ENCODE measurements around the gene NQO2. TPM values are rescaled to one million over a fixed set of nuclear protein-coding genes. Genes with fewer than 3 reads are reported as not detected.
"Not testable (repeated sequence)": the region's sequence is repeated elsewhere in the genome, so short reads cannot be mapped to it uniquely, and the experiment has no call there.

The NQO2 gene
- total RNA-seq, 5 donors from 2014 or later (not counting 1 experiment from before 2014, with no cell fraction given), result 9.1 to 54.6 (median 33.0) TPM

DNA sequence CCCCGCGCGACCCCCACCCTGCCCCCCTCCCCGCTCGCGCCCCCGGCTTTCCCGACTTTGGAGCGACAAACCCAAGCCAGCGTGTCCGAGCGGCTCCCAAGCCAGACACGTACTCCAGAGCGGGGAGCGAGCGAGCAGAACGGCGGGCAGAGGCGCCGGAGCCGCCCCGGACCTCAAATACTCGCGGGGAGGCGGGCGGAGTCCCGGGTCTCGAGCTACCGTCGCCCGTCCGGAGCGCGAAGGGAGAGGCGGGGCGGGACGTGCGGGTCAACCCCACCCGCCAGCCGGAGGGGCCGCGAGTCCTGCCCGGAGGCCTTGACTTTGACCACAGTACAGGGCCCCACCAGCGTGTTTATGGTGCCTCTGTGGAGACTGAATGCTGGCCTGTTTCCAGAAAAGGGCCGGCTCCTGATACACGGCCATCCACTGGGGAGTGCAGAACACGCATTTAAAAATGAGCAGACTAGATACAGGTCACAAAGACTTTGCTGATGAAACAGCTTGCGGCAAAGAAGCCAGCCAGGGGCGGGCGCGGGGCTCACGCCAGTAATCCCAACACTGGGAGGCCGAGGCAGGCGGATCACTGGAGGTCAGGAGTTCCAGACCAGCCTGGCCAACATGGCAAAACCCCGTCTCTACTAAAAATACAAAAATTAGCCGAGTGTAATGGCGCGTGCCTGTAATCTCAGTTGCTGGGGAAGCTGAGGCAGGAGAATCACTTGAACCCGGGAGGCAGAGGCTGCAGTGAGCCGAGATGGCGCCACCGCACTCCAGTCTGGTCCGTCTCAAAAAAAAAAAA is 28.1 kb upstream of the NQO2 start, which contains the start of gene SERPINB6:
Gene SERPINB6, minus strand, starts transcription at position 148 of the 799 bp plus-strand sequence. CDS start 12,235 bp downstream, outside the sequence.
- no peaks in the 10 kb centered on the region for H3K9me3 ChIP-seq
- Mint-ChIP-seq H3K9me3 (no peaks in the 10 kb centered on the region), H3K4me1 (peaks cover 31 to 44% (median 43%) of the 10 kb centered on the region in 3 donors), H3K27me3 (peaks cover 0 to 7% of the 10 kb centered on the region in 2 donors), H3K4me3 (peak within 1 kb of the TSS; percentile 83 to 87 (median 85)), H3K36me3 (peaks cover 2% of the 10 kb centered on the region), H3K27ac (peak within 1 kb of the TSS; percentile 89 to 92)
- H3K36me3 ChIP-seq (ENCODE audit: control insufficient read depth in 2 of 2, extremely low read depth in 1 of 2, insufficient read depth in 1 of 2, low read length in 1 of 2), result no peaks in the 10 kb centered on the region
- H3K4me3 ChIP-seq (ENCODE audit: control insufficient read depth in 1 of 2, extremely low read depth in 1 of 2, low read length in 1 of 2), result peak within 1 kb of the TSS; percentile 52 to 58
- ChIA-PET CTCF (interaction anchor here in 1 of 2 donors (0.6 to 1.3 kb wide), 4 partner anchors 11 to 1165 kb away, joined by 3 to 5 read pairs (median 4); no protein-coding TSS in a partner anchor), POLR2A (interaction anchor here (0.6 to 1.4 kb wide), 6 partner anchors 18 to 1442 kb away, joined by 3 to 9 read pairs (median 3); no protein-coding TSS in a partner anchor)
- H3K27ac ChIP-seq (ENCODE audit: low read length), result peak within 1 kb of the TSS; percentile 38
- peaks cover 0 to 23% of the 10 kb centered on the region in 2 experiments for H3K4me1 ChIP-seq (ENCODE audit: control insufficient read depth in 1 of 2, extremely low read depth in 1 of 2, insufficient read depth in 2 of 2, low read length in 2 of 2)
- WGBS (ENCODE audit: insufficient coverage), result 3% methylated on average over 59 of the region's 63 CpGs
- DNase-seq (peak in 24 of 35 experiments; percentile 13 to 59 (median 26)), ATAC-seq (replicated peaks in 1 of 4) (peak; percentile 65 to 71 (median 68))
- H3K27me3 ChIP-seq (replicated peaks in 1 of 2; ENCODE audit: control insufficient read depth in 2 of 2, extremely low read depth in 1 of 2, insufficient read depth in 2 of 2, low read length in 1 of 2), result peaks cover 0 to 6% of the 10 kb centered on the region in 2 experiments

DNA sequence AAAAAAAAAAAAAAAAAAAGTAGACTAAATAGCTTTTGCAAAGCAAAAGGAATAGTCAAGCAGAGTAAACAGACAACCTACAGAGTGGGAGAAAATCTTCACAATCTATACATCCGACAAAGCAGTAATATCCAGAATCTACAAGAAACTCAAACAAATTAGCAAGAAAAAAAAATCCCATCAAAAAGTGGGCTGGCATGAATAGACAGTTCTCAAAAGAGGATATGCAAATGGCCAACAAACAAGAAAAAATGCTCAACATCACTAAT is 27.5 kb upstream of the NQO2 start:
- peaks cover 31 to 41% (median 41%) of the 10 kb centered on the region in 3 donors for H3K4me1 Mint-ChIP-seq
- not testable (repeated sequence) for H3K9me3 Mint-ChIP-seq; H3K27me3 Mint-ChIP-seq; H3K36me3 ChIP-seq (ENCODE audit: control insufficient read depth in 2 of 2, extremely low read depth in 1 of 2, insufficient read depth in 1 of 2, low read length in 1 of 2); H3K27me3 ChIP-seq (replicated peaks in 1 of 2; ENCODE audit: control insufficient read depth in 2 of 2, extremely low read depth in 1 of 2, insufficient read depth in 2 of 2, low read length in 1 of 2); ATAC-seq (replicated peaks in 1 of 4); H3K36me3 Mint-ChIP-seq; DNase-seq; H3K9me3 ChIP-seq
- Histone ChIP-seq H3K4me1 (ENCODE audit: control insufficient read depth in 1 of 2, extremely low read depth in 1 of 2, insufficient read depth in 2 of 2, low read length in 2 of 2) (peaks cover 0 to 23% of the 10 kb centered on the region in 2 experiments), H3K27ac (ENCODE audit: low read length) (peak overlapping the region; percentile 38), H3K4me3 (ENCODE audit: control insufficient read depth in 1 of 2, extremely low read depth in 1 of 2, low read length in 1 of 2) (peak overlapping the region; percentile 41 to 56)
- ChIA-PET POLR2A (interaction anchor here (0.6 to 1.4 kb wide), 6 partner anchors 18 to 1443 kb away, joined by 3 to 9 read pairs (median 3); no protein-coding TSS in a partner anchor), CTCF (interaction anchor here in 1 of 2 donors (0.6 to 1.3 kb wide), 4 partner anchors 11 to 1164 kb away, joined by 3 to 5 read pairs (median 4); no protein-coding TSS in a partner anchor)
- peak overlapping the region; percentile 84 to 92 for H3K27ac Mint-ChIP-seq
- peak overlapping the region; percentile 81 to 86 (median 85) for H3K4me3 Mint-ChIP-seq
- no CpG with 5 or more reads among the region's 1 CpG for WGBS (ENCODE audit: insufficient coverage)

DNA sequence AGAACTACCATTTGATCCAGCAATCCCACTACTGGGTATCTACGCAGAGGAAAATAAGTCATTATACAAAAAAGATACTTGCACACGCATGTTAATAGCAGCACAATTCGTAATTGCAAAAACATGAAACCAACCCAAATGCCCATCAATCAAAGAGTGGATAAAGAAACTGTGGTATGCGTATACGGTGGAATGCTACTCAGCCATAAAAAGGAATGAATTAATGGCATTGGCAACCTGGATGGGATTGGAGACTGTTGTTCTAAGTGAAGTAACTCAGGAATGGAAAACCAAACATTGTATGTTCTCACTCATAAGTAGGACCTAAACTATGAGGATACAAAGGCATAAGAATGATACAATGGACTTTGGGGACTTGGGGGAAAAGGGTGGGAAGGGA is 27.0 kb upstream of the NQO2 start:
- Mint-ChIP-seq H3K4me3 (peak overlapping the region; percentile 81 to 86 (median 85)), H3K4me1 (peaks cover 31 to 39% (median 36%) of the 10 kb centered on the region in 3 donors), H3K27me3 (peaks cover 5 to 13% of the 10 kb centered on the region in 2 donors), H3K27ac (peak overlapping the region in 1 of 2 donors; percentile 3)
- H3K9me3 ChIP-seq; H3K27me3 ChIP-seq (replicated peaks in 1 of 2; ENCODE audit: control insufficient read depth in 2 of 2, extremely low read depth in 1 of 2, insufficient read depth in 2 of 2, low read length in 1 of 2); H3K36me3 ChIP-seq (ENCODE audit: control insufficient read depth in 2 of 2, extremely low read depth in 1 of 2, insufficient read depth in 1 of 2, low read length in 1 of 2); DNase-seq; H3K4me3 ChIP-seq (ENCODE audit: control insufficient read depth in 1 of 2, extremely low read depth in 1 of 2, low read length in 1 of 2); H3K9me3 Mint-ChIP-seq; ATAC-seq (replicated peaks in 1 of 4); H3K27ac ChIP-seq (ENCODE audit: low read length); H3K36me3 Mint-ChIP-seq: not testable (repeated sequence)
- CTCF ChIA-PET, result interaction anchor here in 1 of 2 donors (0.6 to 1.3 kb wide), 2 partner anchors 10 to 17 kb away, joined by 3 to 5 read pairs; no protein-coding TSS in a partner anchor
- 100% methylated on average over 1 of the region's 5 CpGs for WGBS (ENCODE audit: insufficient coverage)
- POLR2A ChIA-PET, result interaction anchor here (0.6 kb wide), 4 partner anchors 47 to 126 kb away, joined by 3 to 9 read pairs (median 3); no protein-coding TSS in a partner anchor
- H3K4me1 ChIP-seq (ENCODE audit: control insufficient read depth in 1 of 2, extremely low read depth in 1 of 2, insufficient read depth in 2 of 2, low read length in 2 of 2), result peaks cover 0 to 23% of the 10 kb centered on the region in 2 experiments

DNA sequence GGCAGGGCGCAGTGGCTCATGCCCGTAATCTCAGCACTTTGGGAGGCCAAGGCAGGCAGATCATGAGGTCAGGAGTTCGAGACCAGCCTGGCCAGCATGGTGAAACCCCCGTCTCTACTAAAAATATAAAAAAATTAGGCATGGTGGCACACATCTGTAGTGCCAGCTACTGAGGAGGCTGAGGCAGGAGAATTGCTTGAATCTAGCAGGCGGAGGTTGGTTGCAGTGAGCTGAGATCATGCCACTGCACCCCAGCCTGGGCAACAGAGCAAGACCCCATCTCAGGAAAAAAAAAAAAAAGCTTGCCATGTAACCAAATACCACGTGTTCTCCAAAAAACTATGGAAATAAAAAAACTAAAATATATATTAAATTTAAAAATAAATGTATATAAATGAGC is 26.5 kb upstream of the NQO2 start:
- DNase-seq; H3K27me3 ChIP-seq (replicated peaks in 1 of 2; ENCODE audit: control insufficient read depth in 2 of 2, extremely low read depth in 1 of 2, insufficient read depth in 2 of 2, low read length in 1 of 2); H3K36me3 ChIP-seq (ENCODE audit: control insufficient read depth in 2 of 2, extremely low read depth in 1 of 2, insufficient read depth in 1 of 2, low read length in 1 of 2); H3K9me3 ChIP-seq; H3K4me3 Mint-ChIP-seq; H3K4me3 ChIP-seq (ENCODE audit: control insufficient read depth in 1 of 2, extremely low read depth in 1 of 2, low read length in 1 of 2); H3K36me3 Mint-ChIP-seq; H3K9me3 Mint-ChIP-seq; POLR2A ChIA-PET; ATAC-seq (replicated peaks in 1 of 4); H3K27ac ChIP-seq (ENCODE audit: low read length): not testable (repeated sequence)
- peaks cover 0 to 23% of the 10 kb centered on the region in 2 experiments for H3K4me1 ChIP-seq (ENCODE audit: control insufficient read depth in 1 of 2, extremely low read depth in 1 of 2, insufficient read depth in 2 of 2, low read length in 2 of 2)
- peaks cover 5 to 13% of the 10 kb centered on the region in 2 donors for H3K27me3 Mint-ChIP-seq
- peaks cover 31 to 38% (median 33%) of the 10 kb centered on the region in 3 donors for H3K4me1 Mint-ChIP-seq
- WGBS (ENCODE audit: insufficient coverage), result 100% methylated on average over 3 of the region's 6 CpGs
- CTCF ChIA-PET, result interaction anchor here in 1 of 2 donors (1.3 kb wide), 1 partner anchor 17 kb away, joined by 3 read pairs; no protein-coding TSS in a partner anchor
- peak overlapping the region in 1 of 2 donors; percentile 3 for H3K27ac Mint-ChIP-seq

DNA sequence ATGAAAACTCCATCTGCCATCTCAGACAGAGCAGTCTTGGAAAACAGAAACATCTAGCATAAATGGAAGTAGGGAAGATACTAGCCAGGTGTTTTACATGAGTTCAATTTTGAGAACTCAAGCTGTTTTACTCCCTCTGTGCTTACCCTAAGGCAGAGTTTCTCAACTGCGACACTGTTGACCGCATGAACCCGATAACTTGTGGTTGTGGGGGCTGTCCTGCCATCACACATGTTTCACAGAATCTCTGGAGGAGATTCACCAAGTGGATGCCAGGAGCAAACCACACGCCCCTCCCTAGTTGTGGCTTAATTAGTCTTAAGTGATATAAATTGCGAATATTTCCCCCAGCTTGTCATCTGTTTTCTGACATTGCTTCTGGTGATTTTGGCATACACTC is 26.0 kb upstream of the NQO2 start:
- no peak overlapping the region for H3K27ac ChIP-seq (ENCODE audit: low read length)
- POLR2A ChIA-PET, result no interaction called here
- H3K4me1 Mint-ChIP-seq, result peaks cover 28 to 37% (median 30%) of the 10 kb centered on the region in 3 donors

DNA sequence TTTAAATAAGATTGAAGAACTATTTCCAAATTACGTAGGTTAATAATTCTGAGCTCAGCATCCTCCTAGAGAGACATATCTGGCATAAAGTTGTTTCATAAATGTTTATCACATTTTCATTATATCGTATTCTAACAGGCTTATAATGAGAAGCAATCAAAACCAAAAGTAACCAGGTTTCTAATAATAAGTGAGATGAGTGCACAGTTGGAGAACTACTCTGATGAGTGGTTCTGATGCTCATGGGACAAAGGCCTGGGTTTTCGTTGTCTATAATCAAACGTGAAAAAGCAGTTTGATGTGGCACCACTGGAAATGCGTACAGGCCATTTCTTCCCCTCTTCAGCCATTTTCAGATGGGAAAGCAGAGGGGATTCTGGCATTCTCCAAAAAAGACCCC is 23.6 kb upstream of the NQO2 start:
- ATAC-seq (replicated peaks in 1 of 4) (no peak), DNase-seq (no peak)
- peaks cover 0 to 16% of the 10 kb centered on the region in 2 experiments for H3K4me1 ChIP-seq (ENCODE audit: control insufficient read depth in 1 of 2, extremely low read depth in 1 of 2, insufficient read depth in 2 of 2, low read length in 2 of 2)
- ChIA-PET CTCF (no interaction called here), POLR2A (no interaction called here)
- no peak overlapping the region for H3K27ac Mint-ChIP-seq
- no peaks in the 10 kb centered on the region for H3K9me3 ChIP-seq
- H3K27ac ChIP-seq (ENCODE audit: low read length), result no peak overlapping the region
- H3K36me3 Mint-ChIP-seq, result peaks cover 2% of the 10 kb centered on the region
- no peak overlapping the region for H3K4me3 ChIP-seq (ENCODE audit: control insufficient read depth in 1 of 2, extremely low read depth in 1 of 2, low read length in 1 of 2)
- peaks cover 0 to 3% of the 10 kb centered on the region in 2 experiments for H3K27me3 ChIP-seq (replicated peaks in 1 of 2; ENCODE audit: control insufficient read depth in 2 of 2, extremely low read depth in 1 of 2, insufficient read depth in 2 of 2, low read length in 1 of 2)
- no peaks in the 10 kb centered on the region for H3K36me3 ChIP-seq (ENCODE audit: control insufficient read depth in 2 of 2, extremely low read depth in 1 of 2, insufficient read depth in 1 of 2, low read length in 1 of 2)
- peak overlapping the region in 1 of 3 donors; percentile 63 for H3K4me3 Mint-ChIP-seq
- H3K9me3 Mint-ChIP-seq, result no peaks in the 10 kb centered on the region
- peaks cover 11 to 22% (median 19%) of the 10 kb centered on the region in 3 donors for H3K4me1 Mint-ChIP-seq
- H3K27me3 Mint-ChIP-seq, result peaks cover 5 to 13% of the 10 kb centered on the region in 2 donors
- WGBS (ENCODE audit: insufficient coverage), result 79% methylated on average over 3 of the region's 5 CpGs

More for the DNA sequence above, 26.0 kb upstream of the NQO2 start:
- Histone ChIP-seq H3K36me3 (ENCODE audit: control insufficient read depth in 2 of 2, extremely low read depth in 1 of 2, insufficient read depth in 1 of 2, low read length in 1 of 2) (no peaks in the 10 kb centered on the region), H3K4me3 (ENCODE audit: control insufficient read depth in 1 of 2, extremely low read depth in 1 of 2, low read length in 1 of 2) (no peak overlapping the region), H3K27me3 (replicated peaks in 1 of 2; ENCODE audit: control insufficient read depth in 2 of 2, extremely low read depth in 1 of 2, insufficient read depth in 2 of 2, low read length in 1 of 2) (peaks cover 0 to 6% of the 10 kb centered on the region in 2 experiments), H3K4me1 (ENCODE audit: control insufficient read depth in 1 of 2, extremely low read depth in 1 of 2, insufficient read depth in 2 of 2, low read length in 2 of 2) (peaks cover 0 to 23% of the 10 kb centered on the region in 2 experiments), H3K9me3 (no peaks in the 10 kb centered on the region)
- Mint-ChIP-seq H3K36me3 (peaks cover 2% of the 10 kb centered on the region), H3K27ac (no peak overlapping the region), H3K27me3 (peaks cover 5 to 13% of the 10 kb centered on the region in 2 donors), H3K4me3 (no peak overlapping the region), H3K9me3 (no peaks in the 10 kb centered on the region)
- CTCF ChIA-PET, result interaction anchor here in 1 of 2 donors (1.3 kb wide), 1 partner anchor 16 kb away, joined by 3 read pairs; no protein-coding TSS in a partner anchor
- WGBS (ENCODE audit: insufficient coverage), result no CpG with 5 or more reads among the region's 5 CpGs
- ATAC-seq (replicated peaks in 1 of 4) (no peak), DNase-seq (peak in 3 of 35 experiments; percentile 18 to 52 (median 21))
